ENCODE data around the gene HTR3B. TPM values are rescaled to one million over a fixed set of nuclear protein-coding genes. Genes with fewer than 3 reads are reported as not detected.

The HTR3B gene
- total RNA-seq, 1 donor from 2014 or later: 0.22 TPM

DNA sequence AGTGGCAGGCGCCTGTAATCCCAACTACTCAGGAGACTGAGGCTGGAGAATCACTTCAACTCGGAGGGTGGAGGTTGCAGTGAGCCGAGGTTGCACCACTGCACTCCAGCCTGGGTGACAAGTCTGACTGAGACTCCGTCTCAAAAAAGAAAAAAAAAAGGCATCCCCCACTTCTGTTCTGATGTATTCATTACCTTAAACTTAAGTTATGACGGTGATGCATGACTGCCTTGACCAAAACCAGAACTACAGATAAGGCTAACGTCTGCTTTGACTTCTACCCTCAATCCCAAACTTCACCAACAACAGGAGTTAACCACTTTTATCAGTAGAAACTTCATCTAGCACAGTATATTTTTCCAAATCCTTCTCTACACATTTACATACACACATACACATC, 80.2 kb downstream of the HTR3B start:
- POLR2A ChIA-PET: interaction anchor here (1.2 kb wide), 1 partner anchor 11 kb away, joined by 3 read pairs; no protein-coding TSS in a partner anchor
- Mint-ChIP-seq H3K9me3 (no peaks in the 10 kb centered on the region), H3K4me1 (peaks cover 36% of the 10 kb centered on the region), H3K27ac (no peak overlapping the region), H3K27me3 (no peaks in the 10 kb centered on the region), H3K4me3 (no peak overlapping the region), H3K36me3 (ENCODE audit: low read depth) (peaks cover 6% of the 10 kb centered on the region)
- intact Hi-C loops (cut with micrococcal nuclease): no loop called here
- ATAC-seq (ENCODE audit: low read depth) (no peak), DNase-seq (no peak)
- TF ChIP-seq, protein P1, sequence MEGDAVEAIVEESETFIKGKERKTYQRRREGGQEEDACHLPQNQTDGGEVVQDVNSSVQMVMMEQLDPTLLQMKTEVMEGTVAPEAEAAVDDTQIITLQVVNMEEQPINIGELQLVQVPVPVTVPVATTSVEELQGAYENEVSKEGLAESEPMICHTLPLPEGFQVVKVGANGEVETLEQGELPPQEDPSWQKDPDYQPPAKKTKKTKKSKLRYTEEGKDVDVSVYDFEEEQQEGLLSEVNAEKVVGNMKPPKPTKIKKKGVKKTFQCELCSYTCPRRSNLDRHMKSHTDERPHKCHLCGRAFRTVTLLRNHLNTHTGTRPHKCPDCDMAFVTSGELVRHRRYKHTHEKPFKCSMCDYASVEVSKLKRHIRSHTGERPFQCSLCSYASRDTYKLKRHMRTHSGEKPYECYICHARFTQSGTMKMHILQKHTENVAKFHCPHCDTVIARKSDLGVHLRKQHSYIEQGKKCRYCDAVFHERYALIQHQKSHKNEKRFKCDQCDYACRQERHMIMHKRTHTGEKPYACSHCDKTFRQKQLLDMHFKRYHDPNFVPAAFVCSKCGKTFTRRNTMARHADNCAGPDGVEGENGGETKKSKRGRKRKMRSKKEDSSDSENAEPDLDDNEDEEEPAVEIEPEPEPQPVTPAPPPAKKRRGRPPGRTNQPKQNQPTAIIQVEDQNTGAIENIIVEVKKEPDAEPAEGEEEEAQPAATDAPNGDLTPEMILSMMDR (IDR thresholded peaks at IDR 0.05): no peak
- CTCF ChIA-PET: interaction anchor here (0.8 to 2.1 kb wide), 3 partner anchors 10 to 274 kb away, joined by 3 to 4 read pairs (median 4); no protein-coding TSS in a partner anchor

DNA sequence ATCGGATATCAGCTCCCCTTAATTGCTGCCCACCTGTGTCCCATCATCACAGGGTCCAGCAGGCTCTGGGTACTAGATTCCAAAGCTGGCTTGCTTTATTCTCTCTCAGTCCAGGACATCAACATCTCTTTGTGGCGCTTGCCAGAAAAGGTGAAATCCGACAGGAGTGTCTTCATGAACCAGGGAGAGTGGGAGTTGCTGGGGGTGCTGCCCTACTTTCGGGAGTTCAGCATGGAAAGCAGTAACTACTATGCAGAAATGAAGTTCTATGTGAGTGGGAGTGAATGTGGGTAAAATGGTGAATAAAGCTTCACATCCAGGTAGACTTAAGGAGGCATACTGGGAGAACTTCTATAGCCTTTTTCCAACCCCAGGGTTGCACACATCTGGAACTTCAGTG, 81.3 kb downstream of the HTR3B start:
- H3K36me3 Mint-ChIP-seq (ENCODE audit: low read depth): peaks cover 6% of the 10 kb centered on the region
- POLR2A ChIA-PET: interaction anchor here (1.2 kb wide), 1 partner anchor 10 kb away, joined by 3 read pairs; no protein-coding TSS in a partner anchor
- H3K9me3 Mint-ChIP-seq: no peaks in the 10 kb centered on the region
- ATAC-seq (ENCODE audit: low read depth) (no peak), DNase-seq (no peak)
- CTCF ChIA-PET: interaction anchor here (0.8 to 2.1 kb wide), 3 partner anchors 9 to 273 kb away, joined by 3 to 4 read pairs (median 4); no protein-coding TSS in a partner anchor
- H3K4me1 Mint-ChIP-seq: peaks cover 25% of the 10 kb centered on the region
- intact Hi-C loops (cut with micrococcal nuclease): no loop called here
- TF ChIP-seq, protein P1 (IDR thresholded peaks at IDR 0.05): no peak
- H3K4me3 Mint-ChIP-seq: no peak overlapping the region
- no peak overlapping the region for H3K27ac Mint-ChIP-seq
- no peaks in the 10 kb centered on the region for H3K27me3 Mint-ChIP-seq

DNA sequence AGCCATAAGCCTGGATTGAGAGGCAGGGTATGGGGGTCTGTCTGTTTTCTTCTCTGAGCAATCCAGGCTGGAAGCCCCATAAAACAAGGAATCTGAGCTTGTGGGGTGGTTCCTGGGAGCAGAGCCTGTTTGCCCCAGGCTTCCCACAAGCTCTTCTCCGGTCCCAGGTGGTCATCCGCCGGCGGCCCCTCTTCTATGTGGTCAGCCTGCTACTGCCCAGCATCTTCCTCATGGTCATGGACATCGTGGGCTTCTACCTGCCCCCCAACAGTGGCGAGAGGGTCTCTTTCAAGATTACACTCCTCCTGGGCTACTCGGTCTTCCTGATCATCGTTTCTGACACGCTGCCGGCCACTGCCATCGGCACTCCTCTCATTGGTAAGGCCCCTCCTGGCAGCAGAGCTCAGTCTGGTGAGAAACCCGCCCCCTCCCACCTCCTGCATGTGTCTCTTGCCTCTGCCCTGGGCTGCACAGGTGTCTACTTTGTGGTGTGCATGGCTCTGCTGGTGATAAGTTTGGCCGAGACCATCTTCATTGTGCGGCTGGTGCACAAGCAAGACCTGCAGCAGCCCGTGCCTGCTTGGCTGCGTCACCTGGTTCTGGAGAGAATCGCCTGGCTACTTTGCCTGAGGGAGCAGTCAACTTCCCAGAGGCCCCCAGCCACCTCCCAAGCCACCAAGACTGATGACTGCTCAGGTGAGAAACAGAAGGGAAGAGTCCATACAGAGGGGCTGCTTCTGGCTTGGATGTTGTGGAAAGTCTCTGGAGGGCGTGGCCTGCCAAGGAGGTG, 82.0 kb downstream of the HTR3B start:
- Mint-ChIP-seq H3K4me1 (peaks cover 19% of the 10 kb centered on the region), H3K27ac (no peak overlapping the region), H3K4me3 (no peak overlapping the region), H3K36me3 (ENCODE audit: low read depth) (peaks cover 6% of the 10 kb centered on the region), H3K27me3 (no peaks in the 10 kb centered on the region), H3K9me3 (no peaks in the 10 kb centered on the region)
- DNase-seq (no peak), ATAC-seq (ENCODE audit: low read depth) (no peak)
- CTCF ChIA-PET: interaction anchor here (2.1 kb wide), 1 partner anchor 90 kb away, joined by 4 read pairs; no protein-coding TSS in a partner anchor
- POLR2A ChIA-PET: no interaction called here
- intact Hi-C loops (cut with micrococcal nuclease): no loop called here
- TF ChIP-seq, protein P1 (IDR thresholded peaks at IDR 0.05): no peak

DNA sequence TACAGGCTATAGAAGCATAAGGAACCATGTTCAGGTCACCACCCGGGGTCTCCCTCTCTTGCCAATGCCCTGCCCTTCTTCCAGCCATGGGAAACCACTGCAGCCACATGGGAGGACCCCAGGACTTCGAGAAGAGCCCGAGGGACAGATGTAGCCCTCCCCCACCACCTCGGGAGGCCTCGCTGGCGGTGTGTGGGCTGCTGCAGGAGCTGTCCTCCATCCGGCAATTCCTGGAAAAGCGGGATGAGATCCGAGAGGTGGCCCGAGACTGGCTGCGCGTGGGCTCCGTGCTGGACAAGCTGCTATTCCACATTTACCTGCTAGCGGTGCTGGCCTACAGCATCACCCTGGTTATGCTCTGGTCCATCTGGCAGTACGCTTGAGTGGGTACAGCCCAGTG, 84.8 kb downstream of the HTR3B start:
- Mint-ChIP-seq H3K9me3 (no peaks in the 10 kb centered on the region), H3K36me3 (ENCODE audit: low read depth) (peaks cover 2% of the 10 kb centered on the region), H3K27me3 (no peaks in the 10 kb centered on the region), H3K4me1 (peaks cover 12% of the 10 kb centered on the region), H3K4me3 (no peak overlapping the region), H3K27ac (no peak overlapping the region)
- intact Hi-C loops (cut with micrococcal nuclease): no loop called here
- ATAC-seq (ENCODE audit: low read depth) (no peak), DNase-seq (no peak)
- POLR2A ChIA-PET: no interaction called here
- CTCF ChIA-PET: interaction anchor here (7.0 to 11.4 kb wide), 2 partner anchors 11 to 273 kb away, joined by 66 to 279 read pairs; partner anchors contain the start of gene HTR3A
- TF ChIP-seq, protein P1 (IDR thresholded peaks at IDR 0.05): no peak

DNA sequence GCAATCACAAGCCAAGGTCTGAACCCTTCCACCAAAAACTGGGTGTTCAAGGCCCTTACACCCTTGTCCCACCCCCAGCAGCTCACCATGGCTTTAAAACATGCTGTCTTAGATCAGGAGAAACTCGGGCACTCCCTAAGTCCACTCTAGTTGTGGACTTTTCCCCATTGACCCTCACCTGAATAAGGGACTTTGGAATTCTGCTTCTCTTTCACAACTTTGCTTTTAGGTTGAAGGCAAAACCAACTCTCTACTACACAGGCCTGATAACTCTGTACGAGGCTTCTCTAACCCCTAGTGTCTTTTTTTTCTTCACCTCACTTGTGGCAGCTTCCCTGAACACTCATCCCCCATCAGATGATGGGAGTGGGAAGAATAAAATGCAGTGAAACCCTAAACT, 85.3 kb downstream of the HTR3B start:
- no peak for DNase-seq
- H3K36me3 Mint-ChIP-seq (ENCODE audit: low read depth): peaks cover 2% of the 10 kb centered on the region
- ATAC-seq (ENCODE audit: low read depth): no peak
- no peaks in the 10 kb centered on the region for H3K27me3 Mint-ChIP-seq
- H3K4me3 Mint-ChIP-seq: no peak overlapping the region
- H3K4me1 Mint-ChIP-seq: peaks cover 13% of the 10 kb centered on the region
- no peaks in the 10 kb centered on the region for H3K9me3 Mint-ChIP-seq
- ChIA-PET CTCF (interaction anchor here (7.0 to 11.4 kb wide), 2 partner anchors 12 to 273 kb away, joined by 66 to 279 read pairs; partner anchors contain the start of gene HTR3A), POLR2A (no interaction called here)
- TF ChIP-seq, protein P1 (IDR thresholded peaks at IDR 0.05): no peak
- intact Hi-C loops (cut with micrococcal nuclease): loop anchor here (10.0 kb wide), 1 partner anchor 685 kb away; no protein-coding TSS in a partner anchor
- no peak overlapping the region for H3K27ac Mint-ChIP-seq
